GM21447 (cell line): Measurements from ENCODE around the gene TWF2.

Source experiments
- ATAC-seq: cut with Tn5 transposase; IDR thresholded peaks from one replicate; pipeline ENCODE4 v1.9.1; 2021; ENCODE audit not compliant: unreplicated experiment

The TWF2 gene

GRCh38 chr3:52184690-52185089 lies 54.3 kb downstream of the TWF2 start:
- ATAC-seq, result no peak

- no peak for ATAC-seq
Measured at GRCh38 chr3:52183786-52184445, 55.0 kb downstream of the TWF2 start.

GRCh38 chr3:52182691-52183090 lies 56.3 kb downstream of the TWF2 start:
- no peak for ATAC-seq

GRCh38 chr3:52182196-52182595 lies 56.8 kb downstream of the TWF2 start:
- no peak for ATAC-seq

- no peak for ATAC-seq
Measured at GRCh38 chr3:52181543-52181942, 57.4 kb downstream of the TWF2 start.
